BLaER1 (cell line): Measurements from ENCODE around the gene INTS6L.

Source experiments
- H3K27ac ChIP-seq: shearing (Covaris generic); formaldehyde crosslinking; 2 replicates; pipeline ENCODE4 v1.8.1; 2022
- H3K27me3 ChIP-seq: shearing (Covaris generic); formaldehyde crosslinking; 2 replicates; pipeline ENCODE4 v1.8.1; 2022
- H3K36me3 ChIP-seq: shearing (Covaris generic); formaldehyde crosslinking; 2 replicates; pipeline ENCODE4 v1.8.1; 2022
- H3K4me1 ChIP-seq: shearing (Covaris generic); formaldehyde crosslinking; 2 replicates; pipeline ENCODE4 v1.8.1; 2022
- H3K4me2 ChIP-seq: shearing (Covaris generic); formaldehyde crosslinking; 2 replicates; pipeline ENCODE4 v1.8.1; 2022
- H3K4me3 ChIP-seq: shearing (Covaris generic); formaldehyde crosslinking; 2 replicates; pipeline ENCODE4 v1.8.1; 2022
- H3K9ac ChIP-seq: shearing (Covaris generic); formaldehyde crosslinking; 2 replicates; pipeline ENCODE4 v1.8.1; 2022
- H3K9me3 ChIP-seq: shearing (Covaris generic); formaldehyde crosslinking; 2 replicates; pipeline ENCODE4 v1.8.1; 2022
- H4K20me1 ChIP-seq: shearing (Covaris generic); formaldehyde crosslinking; 2 replicates; pipeline ENCODE4 v1.8.1; 2022
- Cebpa-rat ChIP-seq: shearing (Covaris generic); IDR thresholded peaks from 2 replicates; pipeline ENCODE4 v1.8.1; 2022

Gene INTS6L

DNA sequence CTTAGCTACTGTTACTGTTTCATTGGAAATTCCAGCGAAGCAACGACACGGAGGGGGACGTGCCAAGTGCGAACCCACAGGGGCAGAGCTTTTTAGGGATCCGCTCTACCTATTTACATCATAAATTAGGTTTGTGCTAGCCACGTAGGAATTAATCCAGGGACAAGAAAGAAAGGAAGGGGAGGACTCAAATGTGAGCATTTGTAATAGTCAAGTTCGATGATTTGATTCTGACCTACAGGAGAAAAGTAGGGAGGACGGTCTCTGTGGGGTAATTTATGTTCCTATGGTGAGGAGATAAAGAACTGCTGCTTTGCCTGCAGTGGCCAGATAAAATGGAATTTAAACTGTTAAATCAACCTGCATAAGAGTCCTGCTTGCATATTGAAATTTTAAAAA lies 1.7 kb downstream of the INTS6L start:
- peaks cover 61% of the 10 kb centered on the region for H3K27me3 ChIP-seq
- H3K27ac ChIP-seq = peak overlapping the region; percentile 71
- 0 out of 2 replicates have a peak, but pooled peaks cover 2% of the 10 kb centered on the region for H3K36me3 ChIP-seq
- 0 out of 2 replicates have a peak, but pooled peaks cover 5% of the 10 kb centered on the region for H3K4me1 ChIP-seq
- TF ChIP-seq Cebpa-rat = no peak
- peak overlapping the region; percentile 75 for H3K4me3 ChIP-seq
- no peaks in the 10 kb centered on the region; the same call in 1 of the 2 replicates for H3K9me3 ChIP-seq
- H3K4me2 ChIP-seq = peak overlapping the region; percentile 71
- H4K20me1 ChIP-seq = no peaks in the 10 kb centered on the region
- H3K9ac ChIP-seq = peak overlapping the region; percentile 77

DNA sequence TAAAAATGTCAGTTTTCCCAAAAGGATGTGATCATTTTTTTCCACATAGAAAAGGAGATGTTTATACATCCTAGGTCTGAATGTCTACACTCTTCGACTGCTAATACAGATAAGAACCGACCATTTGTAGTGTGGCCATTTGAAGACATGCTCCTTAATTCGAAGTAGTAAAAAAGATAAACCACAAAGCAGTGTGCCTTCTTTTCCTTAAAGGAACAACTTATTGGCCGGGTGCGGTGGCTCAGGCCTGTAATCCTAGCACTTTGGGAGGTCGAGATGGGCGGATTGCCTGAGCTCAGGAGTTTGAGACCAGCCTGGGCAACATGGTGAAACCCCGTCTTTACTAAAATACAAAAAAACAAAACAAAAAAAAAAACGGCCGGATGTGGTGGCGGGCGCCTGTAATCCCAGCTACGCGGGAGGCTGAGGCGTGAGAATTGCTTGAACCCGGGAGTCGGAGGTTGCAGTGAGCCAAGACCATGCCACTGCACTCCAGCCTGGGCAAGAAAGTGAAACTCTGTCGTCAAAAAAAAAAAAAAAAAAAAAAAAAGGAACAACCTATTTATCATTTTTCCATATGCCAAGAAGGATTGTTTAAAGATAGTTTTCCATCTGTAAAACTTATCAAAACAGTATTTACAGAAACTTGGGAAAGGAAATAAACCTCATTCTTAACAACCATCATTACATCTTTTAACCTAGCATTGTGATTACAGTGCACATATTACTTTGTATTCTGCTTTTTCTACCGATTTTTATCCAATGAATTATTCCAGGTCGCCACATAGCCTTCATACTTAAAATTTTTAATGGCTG lies 2.6 kb downstream of the INTS6L start:
- Histone ChIP-seq H3K27me3 (peaks cover 63% of the 10 kb centered on the region), H3K27ac (peak overlapping the region; percentile 71; the same call in 1 of the 2 replicates), H3K9me3 (no peaks in the 10 kb centered on the region; the same call in 1 of the 2 replicates), H3K4me2 (peak overlapping the region; percentile 71), H4K20me1 (no peaks in the 10 kb centered on the region), H3K36me3 (0 out of 2 replicates have a peak, but pooled peaks cover 3% of the 10 kb centered on the region), H3K4me1 (0 out of 2 replicates have a peak, but pooled peaks cover 5% of the 10 kb centered on the region), H3K4me3 (peak overlapping the region; percentile 75; the same call in 1 of the 2 replicates), H3K9ac (no peak overlapping the region)
- TF ChIP-seq Cebpa-rat = no peak

DNA sequence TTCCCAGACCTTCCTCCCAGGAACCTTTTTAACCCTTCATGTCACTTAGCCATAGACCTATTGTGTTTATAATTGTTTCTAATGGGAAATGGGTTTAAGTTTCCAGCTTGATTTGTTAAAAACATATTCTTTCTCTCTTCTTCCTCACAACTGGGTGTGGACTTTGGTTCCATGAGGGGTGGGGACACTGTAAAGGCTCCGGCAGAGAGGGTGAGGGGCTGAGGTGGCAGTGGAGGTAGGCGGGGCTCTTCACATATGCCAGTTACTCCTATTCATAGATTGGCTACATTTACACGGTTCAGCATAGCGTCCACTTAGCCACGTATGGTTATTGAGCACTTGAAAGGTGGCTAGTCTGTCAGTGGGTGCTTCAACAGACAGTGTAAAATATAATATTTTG lies 7.8 kb downstream of the INTS6L start:
- no peak overlapping the region for H3K9ac ChIP-seq
- H3K4me2 ChIP-seq = no peak overlapping the region
- H3K9me3 ChIP-seq = no peaks in the 10 kb centered on the region
- no peaks in the 10 kb centered on the region for H3K4me1 ChIP-seq
- H3K27ac ChIP-seq = no peak overlapping the region
- H3K27me3 ChIP-seq = peaks cover 89% of the 10 kb centered on the region
- peaks cover 25% of the 10 kb centered on the region; the same call in 1 of the 2 replicates for H4K20me1 ChIP-seq
- H3K4me3 ChIP-seq = no peak overlapping the region
- H3K36me3 ChIP-seq = 0 out of 2 replicates have a peak, but pooled peaks cover 10% of the 10 kb centered on the region
- TF ChIP-seq Cebpa-rat = no peak

DNA sequence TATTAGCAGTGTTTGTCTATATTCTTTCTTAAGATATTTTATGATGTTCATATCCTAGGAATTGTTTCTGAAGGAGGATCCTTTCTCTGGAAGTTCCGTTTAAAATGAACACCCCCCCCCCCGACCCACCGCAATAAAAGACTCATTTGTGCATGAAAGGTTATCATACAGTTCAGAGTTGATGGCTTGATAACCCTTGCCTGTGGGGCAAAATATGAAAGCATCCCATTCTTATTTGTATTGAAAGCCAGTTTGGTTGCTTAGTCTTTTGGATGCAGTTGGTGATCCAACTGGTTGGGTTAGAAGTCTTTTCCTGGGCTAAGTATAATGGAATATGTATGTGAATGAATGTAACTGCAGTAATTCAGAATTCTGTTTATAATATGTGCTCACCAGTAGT lies 8.3 kb downstream of the INTS6L start:
- Histone ChIP-seq H3K27me3 (peaks cover 90% of the 10 kb centered on the region), H3K9me3 (no peaks in the 10 kb centered on the region), H3K9ac (no peak overlapping the region), H3K4me2 (no peak overlapping the region), H3K4me1 (no peaks in the 10 kb centered on the region), H3K4me3 (no peak overlapping the region), H3K27ac (no peak overlapping the region), H3K36me3 (0 out of 2 replicates have a peak, but pooled peaks cover 10% of the 10 kb centered on the region), H4K20me1 (peaks cover 25% of the 10 kb centered on the region; the same call in 1 of the 2 replicates)
- TF ChIP-seq Cebpa-rat = no peak

DNA sequence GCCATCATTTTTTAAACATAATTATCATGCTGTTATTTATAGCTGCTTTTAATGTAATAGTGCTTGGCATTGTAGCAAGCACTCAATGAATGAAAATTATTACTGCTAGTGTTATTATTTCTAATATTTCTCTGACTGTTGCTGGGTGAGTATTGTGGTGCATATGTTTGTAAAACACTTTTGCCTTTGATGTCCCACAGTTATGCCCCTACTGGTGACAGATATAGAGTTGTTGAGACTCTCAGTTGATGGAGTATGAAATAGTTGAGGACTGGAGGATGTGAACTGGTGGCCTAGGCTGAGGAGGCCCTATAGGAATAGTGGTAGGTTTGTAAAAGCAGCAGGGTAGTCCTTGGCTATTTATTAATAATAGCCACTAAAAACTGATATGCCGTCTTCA lies 9.6 kb downstream of the INTS6L start:
- no peak for TF ChIP-seq Cebpa-rat
- no peaks in the 10 kb centered on the region for H3K4me1 ChIP-seq
- peaks cover 90% of the 10 kb centered on the region for H3K27me3 ChIP-seq
- H3K4me2 ChIP-seq = no peak overlapping the region
- no peaks in the 10 kb centered on the region for H3K9me3 ChIP-seq
- peaks cover 25% of the 10 kb centered on the region; the same call in 1 of the 2 replicates for H4K20me1 ChIP-seq
- no peak overlapping the region for H3K27ac ChIP-seq
- 0 out of 2 replicates have a peak, but pooled peaks cover 10% of the 10 kb centered on the region for H3K36me3 ChIP-seq
- H3K4me3 ChIP-seq = no peak overlapping the region
- no peak overlapping the region for H3K9ac ChIP-seq

DNA sequence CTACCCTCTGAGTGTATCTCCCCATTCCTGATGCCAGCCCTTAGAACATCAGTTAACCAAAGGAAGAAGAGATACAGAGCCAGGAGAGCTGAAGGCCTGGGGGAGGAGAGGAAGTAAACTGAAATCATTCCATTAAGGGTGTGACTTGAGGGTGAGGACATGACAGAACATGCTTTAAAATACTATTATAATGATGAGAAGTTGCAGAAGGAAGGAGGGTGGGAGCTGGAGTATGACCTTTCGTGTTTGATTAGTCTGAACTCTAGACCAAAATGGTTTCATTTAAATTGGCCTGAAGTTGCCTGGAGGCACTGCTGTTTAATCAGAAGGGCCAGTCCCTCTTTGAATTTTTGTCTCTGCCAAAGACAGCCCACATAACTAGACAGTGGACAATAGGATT lies 11.4 kb downstream of the INTS6L start:
- H3K27ac ChIP-seq = no peak overlapping the region
- H3K9me3 ChIP-seq = no peaks in the 10 kb centered on the region
- H3K4me2 ChIP-seq = no peak overlapping the region
- 0 out of 2 replicates have a peak, but pooled peaks cover 10% of the 10 kb centered on the region for H3K36me3 ChIP-seq
- H3K4me1 ChIP-seq = peaks cover 13% of the 10 kb centered on the region
- H3K27me3 ChIP-seq = peaks cover 91% of the 10 kb centered on the region
- H4K20me1 ChIP-seq = peaks cover 28% of the 10 kb centered on the region; the same call in 1 of the 2 replicates
- no peak for TF ChIP-seq Cebpa-rat
- no peak overlapping the region for H3K9ac ChIP-seq
- H3K4me3 ChIP-seq = no peak overlapping the region

DNA sequence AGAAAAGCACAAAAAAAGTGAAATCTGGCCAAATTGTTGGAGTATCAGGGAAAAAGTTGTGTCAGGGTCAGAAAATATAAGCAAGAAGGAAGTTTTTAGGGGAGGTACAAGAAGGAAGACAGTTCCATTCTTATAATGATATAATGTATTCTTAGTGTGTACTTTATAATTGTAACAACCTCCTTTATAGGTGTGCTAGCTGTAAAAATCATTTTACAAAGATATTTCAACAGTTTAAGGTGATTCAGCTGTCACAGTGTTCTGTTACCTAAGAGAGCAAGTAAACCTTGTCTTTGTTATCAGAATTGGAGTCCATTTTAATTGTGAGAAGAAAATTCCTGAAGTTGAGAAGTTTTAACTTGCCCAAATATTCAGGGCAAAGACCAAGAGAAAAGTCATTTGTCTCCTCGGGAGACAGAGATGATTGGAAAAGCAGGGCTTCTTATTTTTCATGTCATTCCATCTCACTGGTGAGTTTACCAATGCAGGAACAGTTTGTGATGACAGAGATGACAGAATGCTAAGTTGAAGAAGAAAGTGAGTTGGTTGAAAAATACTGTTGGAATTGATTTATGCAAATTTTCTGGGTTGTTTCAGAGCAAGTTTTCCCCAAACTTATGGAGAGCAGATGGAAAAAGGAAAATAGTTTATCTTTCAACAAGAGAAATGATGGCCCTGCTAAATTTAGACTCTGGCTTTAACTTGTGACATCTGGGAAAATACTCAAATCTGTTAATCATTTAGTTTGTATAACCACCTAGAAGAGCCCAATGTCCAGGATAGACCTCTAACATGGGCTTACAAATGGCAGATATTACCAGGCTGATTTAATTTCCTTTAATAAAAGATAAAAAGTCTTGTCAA lies 14.8 kb downstream of the INTS6L start:
- Histone ChIP-seq H3K9me3 (no peaks in the 10 kb centered on the region), H3K36me3 (0 out of 2 replicates have a peak, but pooled peaks cover 6% of the 10 kb centered on the region), H3K4me1 (peaks cover 26% of the 10 kb centered on the region), H3K4me3 (no peak overlapping the region), H3K27me3 (peaks cover 81% of the 10 kb centered on the region), H3K4me2 (no peak overlapping the region), H3K9ac (no peak overlapping the region), H4K20me1 (peaks cover 43% of the 10 kb centered on the region; the same call in 1 of the 2 replicates), H3K27ac (no peak overlapping the region)
- no peak for TF ChIP-seq Cebpa-rat

DNA sequence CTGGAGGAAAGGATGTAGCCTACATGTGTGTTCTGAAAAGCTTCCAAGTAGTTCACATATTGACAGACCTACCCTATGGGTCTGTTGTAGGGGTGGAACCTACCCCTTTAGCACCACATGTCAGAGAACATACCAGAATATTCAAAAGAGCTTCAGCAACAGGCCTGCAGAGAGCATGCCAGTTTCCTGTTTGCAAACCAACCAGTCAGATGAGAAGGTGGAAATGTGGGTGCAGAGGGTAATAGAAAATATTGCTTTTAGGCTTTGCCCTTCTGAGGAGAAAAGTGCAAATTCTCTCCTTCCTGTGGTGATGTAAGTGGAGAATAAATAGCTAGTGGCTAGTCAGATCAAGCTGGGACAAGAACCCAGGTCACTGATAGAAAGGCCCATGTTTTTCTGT lies 16.4 kb downstream of the INTS6L start:
- no peak overlapping the region for H3K4me3 ChIP-seq
- H4K20me1 ChIP-seq = peaks cover 27% of the 10 kb centered on the region; the same call in 1 of the 2 replicates
- H3K4me2 ChIP-seq = peak overlapping the region; percentile 37; the same call in 1 of the 2 replicates
- no peak overlapping the region for H3K27ac ChIP-seq
- H3K9ac ChIP-seq = no peak overlapping the region
- H3K4me1 ChIP-seq = peaks cover 30% of the 10 kb centered on the region
- H3K27me3 ChIP-seq = peaks cover 72% of the 10 kb centered on the region
- 0 out of 2 replicates have a peak, but pooled peaks cover 2% of the 10 kb centered on the region for H3K36me3 ChIP-seq
- no peak for TF ChIP-seq Cebpa-rat
- no peaks in the 10 kb centered on the region for H3K9me3 ChIP-seq

DNA sequence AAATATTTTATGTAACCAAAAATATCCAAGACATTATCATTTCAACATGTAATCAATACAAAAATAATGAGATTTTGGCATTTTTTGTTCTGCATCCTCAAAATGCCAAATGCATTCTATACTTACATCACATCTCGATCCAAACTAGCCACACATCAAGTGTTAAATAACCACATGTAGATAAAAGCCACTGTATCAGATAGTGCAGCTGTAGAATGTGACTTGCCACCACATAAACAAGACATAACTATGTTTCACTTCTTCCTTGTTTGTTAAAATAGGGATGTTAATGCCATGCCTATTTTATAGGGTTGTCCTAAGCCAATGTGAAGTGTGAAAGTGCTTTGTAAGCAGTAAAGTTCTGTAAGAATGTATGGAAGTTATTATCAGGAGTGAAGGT lies 20.9 kb downstream of the INTS6L start:
- Histone ChIP-seq H4K20me1 (peaks cover 50% of the 10 kb centered on the region; the same call in 1 of the 2 replicates), H3K27ac (no peak overlapping the region), H3K4me2 (no peak overlapping the region), H3K27me3 (peaks cover 72% of the 10 kb centered on the region), H3K4me3 (no peak overlapping the region), H3K36me3 (no peaks in the 10 kb centered on the region), H3K9me3 (no peaks in the 10 kb centered on the region), H3K4me1 (peaks cover 49% of the 10 kb centered on the region), H3K9ac (no peak overlapping the region)
- TF ChIP-seq Cebpa-rat = no peak
